8988T (cell line): Measurements from ENCODE around the gene POPDC3.
"Not testable (repeated sequence)": the region's sequence is repeated elsewhere in the genome, so short reads cannot be mapped to it uniquely, and the experiment has no call there.

Source experiments
- DNase-seq: peaks from one replicate; pipeline ENCODE4 v3.0.0; 2011

POPDC3 gene

DNA sequence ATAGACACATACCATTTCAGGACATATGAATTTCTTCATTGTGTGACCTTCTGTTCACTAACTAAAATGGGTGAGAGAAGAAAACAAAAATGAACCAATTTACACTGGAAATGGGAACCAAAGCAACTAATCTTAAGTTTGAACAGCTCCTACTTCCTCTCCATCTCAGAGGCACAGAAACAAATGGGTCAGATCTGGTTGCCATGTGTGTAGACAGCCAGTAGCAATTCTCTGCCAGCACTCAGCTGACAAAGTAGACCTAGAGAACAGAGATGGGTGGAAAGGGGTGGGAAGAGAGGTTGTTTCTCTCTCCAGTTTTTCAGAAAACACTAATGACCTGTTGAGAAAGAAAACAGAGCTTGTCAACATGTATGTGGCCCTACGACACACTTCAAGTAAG, 14.3 kb upstream of the POPDC3 start:
- no peak for DNase-seq

DNA sequence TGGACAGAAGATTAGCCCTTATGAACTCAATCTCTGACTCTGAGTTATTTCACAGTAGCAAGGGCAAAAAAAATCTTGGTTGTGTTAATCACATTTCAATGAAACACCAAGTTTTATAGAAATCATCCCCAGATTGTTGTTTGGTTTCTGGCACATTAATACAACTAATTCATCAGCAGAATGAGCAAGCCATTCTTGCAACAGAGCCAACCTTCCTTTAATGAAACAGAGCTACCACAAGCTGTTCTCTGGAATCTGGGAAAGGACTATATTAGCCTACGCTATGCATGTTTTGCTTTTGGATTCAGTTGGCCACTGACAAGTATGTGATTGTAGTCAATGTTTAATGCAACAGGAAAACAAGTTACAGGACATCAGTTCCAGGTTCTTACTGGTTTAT, 13.8 kb upstream of the POPDC3 start:
- DNase-seq = no peak

DNA sequence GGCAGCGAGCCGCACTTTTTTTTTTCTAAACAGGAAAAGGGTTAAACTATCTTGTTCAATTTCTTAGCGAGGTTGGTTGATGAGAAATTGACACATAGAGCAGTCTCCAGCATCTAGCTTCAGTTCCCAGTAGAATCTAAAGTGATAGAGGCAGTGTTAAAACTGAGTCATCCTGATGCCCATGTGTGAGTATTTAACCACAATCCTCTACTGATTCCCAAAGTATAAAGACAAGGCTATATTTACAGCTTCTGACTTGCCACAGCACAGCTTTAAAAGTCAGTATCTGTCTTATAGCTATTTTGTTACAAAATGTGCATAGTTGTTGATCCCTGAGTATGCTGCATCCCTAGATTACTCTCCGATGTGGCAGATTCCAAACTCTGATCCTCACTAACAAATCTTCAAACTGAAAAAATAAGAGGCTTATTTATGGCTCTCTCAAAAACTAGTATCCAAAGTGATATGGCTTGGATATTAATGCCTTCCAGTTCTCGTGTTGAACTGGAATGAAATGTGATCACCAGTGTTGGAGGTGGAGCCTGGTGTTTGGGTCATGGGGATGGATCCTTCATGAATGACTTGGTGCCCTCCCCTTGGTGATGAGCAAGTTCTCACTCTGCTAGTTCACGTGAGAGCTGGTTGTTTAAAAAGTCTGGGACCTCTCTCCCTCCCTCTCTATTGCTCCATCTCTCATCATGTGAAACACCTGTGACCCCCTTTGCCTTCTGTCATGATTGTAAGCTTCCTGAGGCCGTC, 13.1 kb upstream of the POPDC3 start:
- no peak for DNase-seq

DNA sequence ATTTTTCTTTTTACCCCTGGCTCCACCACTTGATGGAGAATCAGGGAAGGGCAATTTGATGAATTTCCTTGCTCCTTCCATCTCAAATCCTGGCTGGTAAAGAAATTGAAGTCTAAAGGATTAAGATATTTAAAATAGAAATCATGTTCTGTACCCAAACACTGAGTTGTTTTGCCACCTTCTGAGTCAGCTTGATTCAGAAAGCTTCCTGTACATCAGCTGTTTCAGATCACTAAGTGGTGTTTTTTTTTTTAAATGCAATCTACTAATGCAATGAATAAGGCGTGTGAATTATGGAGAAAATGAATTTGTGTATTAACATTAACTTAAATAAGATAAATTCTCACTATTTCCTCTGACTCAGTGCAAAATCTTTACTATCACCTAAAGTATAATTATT, 11.5 kb upstream of the POPDC3 start:
- DNase-seq = no peak

DNA sequence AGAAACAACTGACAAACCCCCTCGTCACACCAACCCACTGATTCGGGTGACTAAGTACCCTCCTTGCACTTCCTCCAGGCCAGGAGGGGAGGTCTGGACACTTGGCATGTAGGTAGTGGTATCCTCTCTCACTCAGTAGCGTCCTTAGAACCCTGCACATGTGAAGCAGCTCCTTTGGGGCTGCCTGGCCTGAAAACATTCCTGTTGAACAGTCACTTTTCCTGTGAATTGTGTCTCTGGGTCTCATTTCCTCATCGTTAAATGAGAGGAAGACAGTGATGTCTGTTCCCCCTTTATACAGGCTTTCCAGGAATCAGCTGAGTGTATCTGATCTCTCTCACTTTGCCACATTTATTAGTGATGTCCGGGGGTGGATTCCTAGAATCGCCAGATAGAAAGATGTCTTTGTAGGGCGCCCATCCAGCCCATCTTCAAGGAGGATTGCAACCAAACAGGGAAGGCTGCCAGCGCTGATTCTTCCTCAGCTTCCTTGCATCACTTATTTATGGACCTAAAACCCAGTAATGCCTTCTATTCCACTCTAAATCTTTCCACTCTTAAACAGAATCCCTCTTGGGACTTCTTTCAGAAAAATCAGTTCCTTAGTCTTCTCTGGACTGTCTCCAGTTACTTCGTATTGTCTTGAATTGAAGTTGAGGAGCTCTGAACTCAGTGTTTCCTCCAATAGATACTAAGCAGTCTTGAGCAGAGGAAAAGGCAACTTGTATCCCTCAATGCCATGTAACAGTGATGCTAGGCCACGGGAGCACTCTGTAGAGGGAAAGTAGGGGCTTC, 9.4 kb upstream of the POPDC3 start:
- DNase-seq = no peak

GRCh38 chr6:105188251-105188650, 8.4 kb upstream of the POPDC3 start:
- no peak for DNase-seq

GRCh38 chr6:105186576-105186975, 6.8 kb upstream of the POPDC3 start:
- DNase-seq = no peak

DNA sequence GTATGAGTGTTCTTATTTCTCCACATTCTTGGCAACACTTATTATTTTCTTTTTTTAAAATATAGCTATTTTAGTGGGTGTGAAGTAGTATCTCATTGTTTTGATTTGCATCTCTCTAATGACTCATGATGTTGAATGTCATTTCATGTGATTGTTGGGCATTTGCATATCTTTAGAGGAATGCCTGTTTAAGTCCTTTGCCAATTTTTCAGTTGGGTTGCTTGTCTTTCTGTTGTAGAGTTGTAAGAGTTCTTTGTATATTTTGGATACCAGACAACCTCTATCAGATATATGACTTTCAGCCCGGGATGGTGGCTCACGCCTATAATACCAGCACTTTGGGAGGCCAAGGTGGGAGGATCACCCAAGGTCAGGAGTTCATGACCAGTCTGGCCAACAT, 5.1 kb upstream of the POPDC3 start:
- DNase-seq = no peak

- DNase-seq = no peak
Observed at GRCh38 chr6:105181981-105182515, 2.2 kb upstream of the POPDC3 start.

DNA sequence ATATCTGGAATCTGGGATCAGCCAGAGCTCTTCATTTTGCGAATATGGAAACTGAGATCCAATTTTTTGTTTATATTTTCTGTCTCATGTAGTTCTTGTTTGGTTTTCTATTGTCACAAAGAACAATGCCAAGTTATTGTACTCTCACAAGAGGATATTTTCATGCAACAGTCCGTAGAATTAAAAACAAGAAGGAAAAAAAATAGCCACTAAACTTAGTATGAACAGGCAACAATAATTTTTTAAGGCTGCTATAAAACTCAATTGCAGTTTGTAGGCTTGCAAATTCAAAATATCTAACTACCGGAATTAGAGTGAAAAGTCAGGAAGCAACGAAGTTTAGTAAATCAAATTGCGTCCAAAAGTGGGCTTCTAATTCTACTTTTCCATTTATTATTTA, 1.2 kb downstream of the POPDC3 start:
- no peak for DNase-seq

- DNase-seq = no peak
Observed at GRCh38 chr6:105178110-105178509, 1.7 kb downstream of the POPDC3 start.

GRCh38 chr6:105177556-105177955, 2.3 kb downstream of the POPDC3 start:
- no peak for DNase-seq

GRCh38 chr6:105174512-105174911, 5.3 kb downstream of the POPDC3 start:
- DNase-seq = no peak

- DNase-seq = not testable (repeated sequence)
Observed at GRCh38 chr6:105172515-105172914, 7.3 kb downstream of the POPDC3 start.

GRCh38 chr6:105170059-105170458, 9.8 kb downstream of the POPDC3 start:
- DNase-seq = no peak

DNA sequence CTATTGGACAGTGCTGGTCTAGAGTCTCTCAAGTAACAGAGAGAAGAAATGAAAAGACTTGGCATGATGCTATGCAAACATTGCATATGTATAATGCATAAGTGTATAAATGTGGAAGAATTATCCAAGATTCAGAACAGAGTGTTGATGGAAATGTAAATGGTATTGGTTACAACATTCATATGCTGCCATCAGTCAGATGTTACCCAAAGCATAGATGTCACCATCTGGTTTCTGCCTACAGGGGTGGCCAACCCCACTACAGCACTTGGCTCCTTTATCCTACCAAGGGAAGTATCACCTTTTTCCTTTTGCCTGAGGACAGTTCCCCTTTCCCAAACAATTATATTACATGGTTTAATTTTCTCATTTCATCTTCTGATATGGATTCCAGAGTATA, 11.9 kb downstream of the POPDC3 start:
- DNase-seq = no peak

DNA sequence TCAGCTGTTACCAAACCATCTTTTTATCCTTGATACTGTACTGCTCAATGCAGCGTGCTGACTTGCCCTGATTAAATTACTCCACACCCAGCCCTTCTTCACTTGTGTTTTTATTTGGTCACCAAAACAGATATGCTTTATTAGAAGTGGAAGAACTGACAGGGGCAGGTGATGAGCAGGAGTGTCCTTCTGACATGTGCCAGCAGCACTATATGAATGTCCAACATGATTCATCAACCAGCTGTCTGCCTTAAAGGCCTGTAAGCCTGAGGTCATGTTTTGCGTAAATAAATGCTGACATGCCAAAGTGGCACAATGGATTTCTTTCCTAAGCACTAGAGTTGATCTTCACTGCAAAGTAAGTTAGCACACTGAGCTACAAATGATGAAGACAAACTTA, 15.4 kb downstream of the POPDC3 start:
- no peak for DNase-seq

DNA sequence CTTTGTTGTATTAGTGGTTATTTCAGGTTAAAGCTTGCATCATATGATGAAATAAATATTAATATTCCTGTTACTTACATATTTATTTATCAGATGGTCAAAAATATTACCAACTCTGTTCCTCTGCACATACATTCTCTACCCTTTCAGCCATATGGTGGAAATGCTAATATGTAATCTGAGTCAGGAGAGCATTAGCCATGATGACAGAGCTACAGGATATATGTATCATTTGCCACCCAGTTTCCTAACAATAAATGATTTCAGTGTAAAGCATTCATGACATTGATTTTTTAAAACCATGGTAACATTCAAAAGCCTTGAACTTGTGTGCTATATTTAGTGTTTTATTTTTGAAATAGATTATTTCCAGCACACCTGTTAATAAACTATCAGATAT, 16.6 kb downstream of the POPDC3 start:
- no peak for DNase-seq

DNA sequence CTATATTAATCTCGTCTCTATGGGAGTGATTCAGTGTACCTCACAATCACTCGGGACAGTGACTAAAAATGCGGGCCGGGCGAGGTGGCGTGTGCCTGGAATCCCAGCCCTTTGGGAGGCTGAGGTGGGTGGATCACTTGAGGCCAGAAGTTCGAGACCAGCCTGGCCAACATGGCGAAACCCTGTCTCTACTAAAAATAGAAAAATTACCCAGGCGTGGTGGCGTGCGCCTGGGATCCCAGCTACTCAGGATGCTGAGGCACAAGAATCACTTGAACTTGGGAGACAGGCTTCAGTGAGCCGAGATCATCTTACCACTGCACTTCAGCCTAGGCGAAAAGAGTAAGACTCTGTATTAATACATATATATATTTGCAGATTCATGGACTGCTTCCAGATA, 17.4 kb downstream of the POPDC3 start:
- DNase-seq = no peak

- DNase-seq = no peak
Observed at GRCh38 chr6:105161421-105161820, 18.4 kb downstream of the POPDC3 start.

GRCh38 chr6:105153676-105154075, 26.1 kb downstream of the POPDC3 start:
- DNase-seq = no peak

GRCh38 chr6:105152880-105153279, 26.9 kb downstream of the POPDC3 start:
- no peak for DNase-seq

GRCh38 chr6:105151644-105152043, 28.2 kb downstream of the POPDC3 start:
- no peak for DNase-seq

GRCh38 chr6:105138141-105138540, 41.7 kb downstream of the POPDC3 start:
- no peak for DNase-seq
